GM12801 (cell line): Measurements from ENCODE around the gene FFAR1.

ENCODE experiments used
- CTCF ChIP-seq: IDR thresholded peaks from one replicate; pipeline ENCODE4 v1.5.1; 2011; ENCODE audit warnings: control low read depth; ENCODE audit not compliant: insufficient read length; ENCODE audit errors: extremely low read depth

Gene FFAR1

GRCh38 chr19:35328851-35329285 is 18.8 kb upstream of the FFAR1 start, which contains the start of gene CD22:
Gene CD22 (plus strand): TSS chr19:35329187. CDS start chr19:35332041, 2,854 bp downstream.
- TF ChIP-seq CTCF, result no peak

- no peak for TF ChIP-seq CTCF
Observed at GRCh38 chr19:35329323-35329722, 18.4 kb upstream of the FFAR1 start.

- no peak for TF ChIP-seq CTCF
Observed at GRCh38 chr19:35330475-35330874, 17.2 kb upstream of the FFAR1 start.

GRCh38 chr19:35331551-35332214 is 16.0 kb upstream of the FFAR1 start:
- no peak for TF ChIP-seq CTCF

GRCh38 chr19:35332817-35333216 is 14.9 kb upstream of the FFAR1 start:
- no peak for TF ChIP-seq CTCF

- no peak for TF ChIP-seq CTCF
Observed at GRCh38 chr19:35334144-35334753, 13.5 kb upstream of the FFAR1 start.

GRCh38 chr19:35336166-35336955 is 11.3 kb upstream of the FFAR1 start:
- TF ChIP-seq CTCF, result no peak
